ENCODE data around the gene CLEC9A. TPM values are rescaled to one million over a fixed set of nuclear protein-coding genes. Genes with fewer than 3 reads are reported as not detected.
"Not testable (repeated sequence)": the region's sequence is repeated elsewhere in the genome, so short reads cannot be mapped to it uniquely, and the experiment has no call there.

CLEC9A gene
- 0.42 TPM for total RNA-seq

DNA sequence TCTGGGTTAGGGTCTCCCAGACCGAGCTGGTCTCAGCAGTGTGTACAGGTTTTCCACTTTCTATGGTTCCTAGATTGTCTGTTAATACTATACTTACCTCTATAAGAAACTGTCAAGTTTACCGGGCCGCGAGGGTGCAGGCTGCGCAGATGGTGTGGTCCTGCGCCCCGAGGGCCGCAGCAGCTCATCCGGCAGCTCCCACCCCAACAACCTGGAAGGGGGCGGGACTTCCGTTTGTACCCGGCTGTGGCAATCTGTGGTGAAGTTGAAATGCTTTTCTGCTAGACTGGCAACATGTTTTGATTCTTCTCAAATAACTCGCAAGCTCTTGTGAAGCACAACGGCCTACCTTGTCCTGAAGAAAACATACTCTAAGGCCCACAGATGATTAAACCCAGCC, at the start of gene CLEC9A:
Gene CLEC9A (plus strand): TSS at position 237 of the 400 bp plus-strand sequence. CDS start 22,006 bp downstream, outside the sequence.
- Histone ChIP-seq H3K27me3 (ENCODE audit: insufficient read depth, low read length) (no peaks in the 10 kb centered on the region), H3K4me3 (ENCODE audit: low read length) (no peak within 1 kb of the TSS), H3K9me3 (ENCODE audit: low read depth, low read length) (no peaks in the 10 kb centered on the region), H3K4me1 (ENCODE audit: insufficient read depth, low read length) (peaks cover 19% of the 10 kb centered on the region)

DNA sequence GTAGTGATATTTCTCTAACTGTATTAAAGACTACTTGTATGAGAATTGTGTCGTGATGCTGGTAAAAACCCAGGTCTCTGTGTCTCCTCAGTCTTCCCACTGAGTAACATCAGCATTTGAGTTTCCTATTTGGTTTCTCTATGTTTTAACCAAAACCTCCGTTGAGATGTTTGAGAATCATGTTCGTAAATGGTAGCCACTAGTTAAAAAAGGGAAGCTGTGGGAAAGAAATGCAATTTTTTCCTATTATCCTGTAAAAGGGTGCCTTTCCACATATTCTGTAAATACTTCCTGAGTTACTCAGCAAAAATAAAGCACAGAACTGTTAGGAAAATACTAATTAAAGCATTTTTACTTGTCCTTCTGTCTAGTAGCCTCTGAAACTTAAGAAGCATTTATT, 38.6 kb upstream of the CLEC9A start:
- Histone ChIP-seq H3K27me3 (ENCODE audit: insufficient read depth, low read length) (no peaks in the 10 kb centered on the region), H3K4me1 (ENCODE audit: insufficient read depth, low read length) (peaks cover 4% of the 10 kb centered on the region), H3K9me3 (ENCODE audit: low read depth, low read length) (no peaks in the 10 kb centered on the region), H3K4me3 (ENCODE audit: low read length) (no peak overlapping the region)

- no peaks in the 10 kb centered on the region for H3K27me3 ChIP-seq (ENCODE audit: insufficient read depth, low read length)
- H3K4me1 ChIP-seq (ENCODE audit: insufficient read depth, low read length), result peaks cover 4% of the 10 kb centered on the region
- no peak overlapping the region for H3K4me3 ChIP-seq (ENCODE audit: low read length)
- H3K9me3 ChIP-seq (ENCODE audit: low read depth, low read length), result no peaks in the 10 kb centered on the region
These were observed 38.2 kb upstream of the CLEC9A start for GRCh38 chr12:9992296-9992695.

DNA sequence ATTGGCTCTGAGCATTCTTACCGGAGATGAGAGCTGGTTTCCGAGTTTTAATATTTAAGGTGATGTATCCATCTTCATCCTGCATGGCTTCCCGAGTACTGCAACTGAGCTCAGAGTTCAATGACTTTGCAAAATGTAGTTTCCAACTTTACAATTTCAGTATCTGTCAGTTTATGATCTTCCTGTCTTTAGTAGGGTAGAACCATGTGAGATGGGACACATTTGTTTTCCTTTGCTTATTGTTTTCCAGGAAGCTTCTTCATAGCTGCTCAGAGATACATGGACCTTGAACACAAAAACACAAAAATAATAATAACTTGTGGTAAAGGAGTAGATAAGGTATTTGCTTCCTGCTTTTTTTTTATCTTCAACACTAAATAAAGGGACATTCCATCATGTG, 31.5 kb upstream of the CLEC9A start, which contains the start of gene CLEC1B:
Gene CLEC1B (minus strand): TSS at position 106 of the 400 bp plus-strand sequence. CDS start 21 bp downstream, at position 85.
- no peak within 1 kb of the TSS for H3K4me3 ChIP-seq (ENCODE audit: low read length)
- peaks cover 4% of the 10 kb centered on the region for H3K27me3 ChIP-seq (ENCODE audit: insufficient read depth, low read length)
- H3K4me1 ChIP-seq (ENCODE audit: insufficient read depth, low read length), result no peaks in the 10 kb centered on the region
- H3K9me3 ChIP-seq (ENCODE audit: low read depth, low read length), result no peaks in the 10 kb centered on the region

DNA sequence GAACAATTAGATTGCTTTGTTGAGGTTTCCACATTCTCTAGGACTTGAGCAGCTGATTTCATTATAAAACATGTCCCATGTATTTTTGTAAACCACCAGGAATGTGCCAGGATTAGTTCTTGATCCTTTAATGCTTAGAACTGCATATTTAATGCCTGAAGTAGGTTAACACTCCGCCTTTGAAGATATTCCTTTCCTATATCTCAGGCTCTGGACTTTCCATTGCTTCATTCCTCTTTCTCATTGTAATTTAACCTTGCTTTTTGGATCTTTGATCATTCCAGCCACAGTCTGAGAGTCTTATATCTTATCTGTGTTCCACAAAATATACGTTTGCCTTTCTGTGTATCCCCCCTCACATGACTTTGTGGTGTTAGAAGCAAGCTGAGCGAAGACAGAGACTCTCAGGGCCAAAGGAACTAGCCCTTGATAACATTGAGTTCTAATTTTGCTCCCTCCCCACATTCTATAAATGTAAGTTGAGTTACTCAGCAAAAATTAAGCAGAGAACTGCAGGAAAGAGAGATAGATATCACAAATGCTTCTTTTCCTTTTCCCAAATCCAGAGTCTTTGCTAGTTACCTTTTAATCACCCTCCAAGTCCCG, 29.2 kb upstream of the CLEC9A start:
- H3K9me3 ChIP-seq (ENCODE audit: low read depth, low read length), result no peaks in the 10 kb centered on the region
- no peaks in the 10 kb centered on the region for H3K4me1 ChIP-seq (ENCODE audit: insufficient read depth, low read length)
- H3K27me3 ChIP-seq (ENCODE audit: insufficient read depth, low read length), result peaks cover 4% of the 10 kb centered on the region
- H3K4me3 ChIP-seq (ENCODE audit: low read length), result no peak overlapping the region

DNA sequence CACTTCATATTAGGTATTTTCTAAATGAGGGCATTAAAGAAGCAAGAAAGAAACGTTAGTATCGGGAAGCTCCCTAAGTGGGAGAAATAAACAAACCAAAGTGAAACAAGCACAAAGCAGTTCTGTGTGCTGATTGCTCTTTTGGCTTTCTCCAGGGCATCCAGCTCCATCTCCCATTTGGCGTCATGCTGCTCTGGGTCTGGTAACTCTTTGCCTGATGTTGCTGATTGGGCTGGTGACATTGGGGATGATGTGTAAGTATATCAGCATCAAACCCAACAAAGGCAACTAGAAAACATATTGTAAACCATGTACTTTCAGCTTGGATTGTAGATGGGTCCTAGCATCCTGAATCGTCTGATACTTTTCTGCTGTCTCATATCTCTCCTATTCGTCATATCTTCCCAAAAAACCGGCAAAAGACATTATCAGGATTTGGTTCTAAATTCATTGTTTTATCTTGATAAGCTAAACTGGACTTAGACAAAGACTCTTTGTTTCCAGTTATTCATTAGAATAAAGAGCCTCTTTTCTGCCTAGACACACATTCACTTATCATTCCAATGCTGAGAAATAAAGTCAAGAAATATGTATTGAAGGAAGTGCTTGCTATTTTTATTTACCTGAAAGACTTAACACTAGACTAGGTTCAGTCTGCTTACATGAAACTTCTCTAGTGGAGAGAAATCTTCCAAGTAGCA, 17.7 kb upstream of the CLEC9A start:
- Histone ChIP-seq H3K4me1 (ENCODE audit: insufficient read depth, low read length) (no peaks in the 10 kb centered on the region), H3K4me3 (ENCODE audit: low read length) (no peak overlapping the region), H3K27me3 (ENCODE audit: insufficient read depth, low read length) (no peaks in the 10 kb centered on the region), H3K9me3 (ENCODE audit: low read depth, low read length) (no peaks in the 10 kb centered on the region)

DNA sequence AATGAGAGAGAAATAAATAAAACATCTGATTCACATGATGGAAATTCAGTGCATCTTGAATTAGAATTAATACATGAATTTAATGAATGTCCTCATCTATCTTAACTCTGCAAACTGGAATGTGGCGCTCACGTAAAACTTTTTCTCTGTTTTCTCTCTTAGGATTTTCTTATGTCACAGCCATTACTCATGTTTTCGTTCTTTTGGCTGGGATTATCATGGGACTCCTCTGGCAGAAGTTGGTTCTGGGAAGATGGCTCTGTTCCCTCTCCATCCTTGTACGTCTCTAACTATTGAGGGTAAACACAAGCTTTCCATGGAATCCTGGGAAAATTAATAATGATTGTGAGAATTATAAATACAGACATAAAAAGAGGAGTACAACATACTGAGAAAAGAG, 15.0 kb upstream of the CLEC9A start:
- no peaks in the 10 kb centered on the region for H3K9me3 ChIP-seq (ENCODE audit: low read depth, low read length)
- no peaks in the 10 kb centered on the region for H3K27me3 ChIP-seq (ENCODE audit: insufficient read depth, low read length)
- H3K4me1 ChIP-seq (ENCODE audit: insufficient read depth, low read length), result no peaks in the 10 kb centered on the region
- no peak overlapping the region for H3K4me3 ChIP-seq (ENCODE audit: low read length)

DNA sequence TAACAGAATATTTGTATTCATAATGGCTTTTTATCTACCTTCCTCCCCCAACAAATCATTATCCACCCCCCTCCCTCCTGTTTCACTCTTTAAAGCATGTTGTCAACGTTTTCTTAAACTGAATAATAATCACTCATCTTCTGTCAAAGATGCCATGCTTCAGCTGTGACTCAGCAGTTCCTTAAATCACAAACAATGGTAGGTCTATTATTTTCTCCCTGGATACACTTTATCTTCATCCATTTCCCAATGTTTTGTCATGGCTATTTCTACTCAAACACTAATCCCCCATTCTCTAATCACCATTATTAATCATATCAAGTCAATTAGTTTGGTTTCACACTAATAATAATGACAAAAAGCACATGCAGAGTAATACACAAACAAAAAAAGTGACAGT, 13.6 kb upstream of the CLEC9A start:
- no peak overlapping the region for H3K4me3 ChIP-seq (ENCODE audit: low read length)
- H3K4me1 ChIP-seq (ENCODE audit: insufficient read depth, low read length), result no peaks in the 10 kb centered on the region
- no peaks in the 10 kb centered on the region for H3K9me3 ChIP-seq (ENCODE audit: low read depth, low read length)
- no peaks in the 10 kb centered on the region for H3K27me3 ChIP-seq (ENCODE audit: insufficient read depth, low read length)

- H3K27me3 ChIP-seq (ENCODE audit: insufficient read depth, low read length), result no peaks in the 10 kb centered on the region
- H3K9me3 ChIP-seq (ENCODE audit: low read depth, low read length), result no peaks in the 10 kb centered on the region
- no peaks in the 10 kb centered on the region for H3K4me1 ChIP-seq (ENCODE audit: insufficient read depth, low read length)
- H3K4me3 ChIP-seq (ENCODE audit: low read length), result no peak overlapping the region
These were observed 12.1 kb upstream of the CLEC9A start for GRCh38 chr12:10018386-10018785.

GRCh38 chr12:10021342-10021741, 9.1 kb upstream of the CLEC9A start:
- Histone ChIP-seq H3K27me3 (ENCODE audit: insufficient read depth, low read length) (no peaks in the 10 kb centered on the region), H3K9me3 (ENCODE audit: low read depth, low read length) (no peaks in the 10 kb centered on the region), H3K4me1 (ENCODE audit: insufficient read depth, low read length) (no peaks in the 10 kb centered on the region), H3K4me3 (ENCODE audit: low read length) (no peak overlapping the region)

DNA sequence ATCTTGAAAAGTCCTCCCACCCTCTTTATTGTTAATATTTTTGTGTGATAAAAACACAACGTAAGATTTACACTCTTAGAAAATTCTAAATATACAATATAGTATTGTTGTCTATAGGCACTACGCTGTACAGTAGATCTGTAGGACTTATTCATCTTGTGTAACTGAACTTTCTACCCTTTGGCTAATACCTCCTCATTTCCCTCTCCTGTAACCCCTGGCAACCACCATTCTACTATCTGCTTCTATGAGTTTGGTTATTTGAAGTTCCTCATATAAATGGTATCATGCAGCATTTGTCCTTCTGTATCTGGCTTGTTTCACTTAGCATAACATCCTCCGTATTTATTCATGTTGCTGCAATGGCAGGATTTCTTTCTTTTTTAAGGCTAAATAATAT, 5.2 kb upstream of the CLEC9A start:
- Histone ChIP-seq H3K4me3 (ENCODE audit: low read length) (no peak overlapping the region), H3K4me1 (ENCODE audit: insufficient read depth, low read length) (peaks cover 9% of the 10 kb centered on the region), H3K9me3 (ENCODE audit: low read depth, low read length) (no peaks in the 10 kb centered on the region), H3K27me3 (ENCODE audit: insufficient read depth, low read length) (no peaks in the 10 kb centered on the region)

- not testable (repeated sequence) for H3K4me3 ChIP-seq (ENCODE audit: low read length); H3K9me3 ChIP-seq (ENCODE audit: low read depth, low read length); H3K27me3 ChIP-seq (ENCODE audit: insufficient read depth, low read length)
- H3K4me1 ChIP-seq (ENCODE audit: insufficient read depth, low read length), result peaks cover 12% of the 10 kb centered on the region
These were observed 3.8 kb upstream of the CLEC9A start for GRCh38 chr12:10026666-10027065.

- no peak overlapping the region for H3K4me3 ChIP-seq (ENCODE audit: low read length)
- peaks cover 12% of the 10 kb centered on the region for H3K4me1 ChIP-seq (ENCODE audit: insufficient read depth, low read length)
- H3K27me3 ChIP-seq (ENCODE audit: insufficient read depth, low read length), result no peaks in the 10 kb centered on the region
These were observed 3.2 kb upstream of the CLEC9A start for GRCh38 chr12:10027311-10027710.

GRCh38 chr12:10027721-10028120, 2.8 kb upstream of the CLEC9A start:
- Histone ChIP-seq H3K4me1 (ENCODE audit: insufficient read depth, low read length) (peaks cover 12% of the 10 kb centered on the region), H3K9me3 (ENCODE audit: low read depth, low read length) (no peaks in the 10 kb centered on the region), H3K27me3 (ENCODE audit: insufficient read depth, low read length) (no peaks in the 10 kb centered on the region), H3K4me3 (ENCODE audit: low read length) (no peak overlapping the region)

More at GRCh38 chr12:10027311-10027710, 3.2 kb upstream of the CLEC9A start:
- no peaks in the 10 kb centered on the region for H3K9me3 ChIP-seq (ENCODE audit: low read depth, low read length)

GRCh38 chr12:10031321-10031720, 839 bp downstream of the CLEC9A start:
- peaks cover 19% of the 10 kb centered on the region for H3K4me1 ChIP-seq (ENCODE audit: insufficient read depth, low read length)
- no peaks in the 10 kb centered on the region for H3K27me3 ChIP-seq (ENCODE audit: insufficient read depth, low read length)
- H3K9me3 ChIP-seq (ENCODE audit: low read depth, low read length), result no peaks in the 10 kb centered on the region
- no peak overlapping the region for H3K4me3 ChIP-seq (ENCODE audit: low read length)

DNA sequence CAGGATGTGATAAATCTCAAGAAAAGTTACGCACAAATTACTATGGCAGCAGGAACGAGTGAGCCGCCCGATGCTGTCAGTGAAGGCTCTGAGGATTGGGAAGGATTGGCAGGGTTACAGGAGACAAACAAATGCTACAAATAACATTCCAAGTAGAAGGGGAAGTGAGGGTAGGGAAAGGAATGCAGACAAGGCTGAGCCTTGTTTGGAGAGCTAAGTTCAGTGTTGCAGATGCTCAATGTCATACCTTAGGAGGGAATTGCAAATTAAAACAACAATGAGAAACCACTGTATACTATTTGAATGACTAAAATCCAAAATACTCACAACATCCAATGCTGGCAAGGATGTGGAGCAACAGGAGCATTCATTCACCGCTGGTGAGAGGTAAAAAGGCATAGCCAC, 1.3 kb downstream of the CLEC9A start:
- Histone ChIP-seq H3K4me3 (ENCODE audit: low read length) (no peak overlapping the region), H3K9me3 (ENCODE audit: low read depth, low read length) (no peaks in the 10 kb centered on the region), H3K27me3 (ENCODE audit: insufficient read depth, low read length) (no peaks in the 10 kb centered on the region), H3K4me1 (ENCODE audit: insufficient read depth, low read length) (peaks cover 19% of the 10 kb centered on the region)
